ENCODE measurements around the gene MRM2.

GRCh38 chr7:2209961-2210323 is 32.1 kb downstream of the MRM2 start:
- TF ChIP-seq POLR2A (IDR thresholded peaks at IDR 0.05; ENCODE audit: low read depth, low read length) (no peak), SPI1 (IDR thresholded peaks at IDR 0.05; ENCODE audit: low read depth, low read length) (no peak), POLR2AphosphoS5 (IDR thresholded peaks at IDR 0.05; ENCODE audit: low read depth, low read length) (no peak), TAF1 (IDR thresholded peaks at IDR 0.05; ENCODE audit: low read depth, low read length) (no peak)
